HCT116 (cell line): ENCODE measurements around the gene NFKBIZ. TPM values are rescaled to one million over a fixed set of nuclear protein-coding genes. Genes with fewer than 3 reads are reported as not detected.

ENCODE experiments used
- ATAC-seq: fragments of 200-7000 bp; cut with Tn5 transposase; 2 replicates; pipeline ENCODE4 v1.9.1; 2020; ENCODE audit warnings: mild to moderate bottlenecking, moderate library complexity
- BruUV-seq: library from RNA; stranded (reverse); fragments of 400-500 nt; replicated peaks from 2 replicates; lab custom pipeline; 2021; lab: Mats Ljungman, UMichigan
- CTCF ChIA-PET: fragments of 300-600 bp; sonication (Branson Sonifier 250); formaldehyde crosslinking; loops from one replicate; lab custom pipeline; 2021; ENCODE audit warnings: antibody characterized with exemption; lab: Charles Lee
- POLR2A ChIA-PET: fragments of 300-600, 350-600 bp; sonication (Branson Sonifier 250); formaldehyde crosslinking; loops from one replicate; lab custom pipeline; 2021; ENCODE audit warnings: antibody characterized with exemption; lab: Charles Lee
- RAD21 ChIA-PET, 2 experiments: fragments of 300-600 bp; sonication (Branson Sonifier 250); formaldehyde crosslinking; loops; one replicate each; lab custom pipeline; 2023; ENCODE audit warnings: low total read pairs in 2 of 2; ENCODE audit not compliant: uncharacterized antibody in 2 of 2, unreplicated experiment in 2 of 2, low non-redundant PET in 1 of 2; lab: Charles Lee
- DNase-seq: peaks from one replicate; pipeline ENCODE4 v3.0.0-alpha.2; 2010; ENCODE audit warnings: low read depth, low spot score
- H2AFZ ChIP-seq: fragments of 200-600 bp; shearing (Covaris generic), sonication (generic); 2 replicates; pipeline ENCODE4 v1.6.1; 2017; ENCODE audit warnings: low read depth, mixed run types, mixed read lengths, antibody characterized with exemption, low read length; ENCODE audit not compliant: poor library complexity, severe bottlenecking
- H3K27ac ChIP-seq: 2 replicates; pipeline ENCODE4 v1.5.1; 2012; ENCODE audit warnings: low read depth, low read length
- H3K27me3 ChIP-seq: fragments of 200-600 bp; sonication (generic); 2 replicates; pipeline ENCODE4 v1.6.1; 2016; ENCODE audit warnings: mixed run types, low read length, mixed read lengths; ENCODE audit not compliant: insufficient read depth
- H3K36me3 ChIP-seq, 2 experiments: fragments of 200-500 bp in 1 of 2; fragments of 200-600 bp in 1 of 2; sonication (Bioruptor generic) in 1 of 2; sonication (generic) in 1 of 2; 2 replicates each; pipeline versions ENCODE4 v1.5.1 to v1.6.1; 2014 to 2016; ENCODE audit warnings: low read length in 2 of 2, inconsistent platforms in 1 of 2, mixed read lengths in 1 of 2, mixed run types in 1 of 2; ENCODE audit not compliant: insufficient read depth in 2 of 2, control insufficient read depth in 1 of 2
- H3K4me1 ChIP-seq, 2 experiments: fragments of 200-600 bp in 1 of 2; sonication (generic) in 1 of 2; 2 replicates each; pipeline versions ENCODE4 v1.5.1 to v1.6.1; 2012 to 2017; ENCODE audit warnings: low read length in 2 of 2, inconsistent platforms in 1 of 2, mild to moderate bottlenecking in 1 of 2, mixed read lengths in 1 of 2, mixed run types in 1 of 2, moderate library complexity in 1 of 2; ENCODE audit not compliant: insufficient read depth in 2 of 2, control insufficient read depth in 1 of 2
- H3K4me2 ChIP-seq: fragments of 200-600 bp; sonication (generic); 2 replicates; pipeline ENCODE4 v1.6.1; 2017; ENCODE audit warnings: mixed run types, low read length, mixed read lengths
- H3K4me3 ChIP-seq, 2 experiments: fragments of 200-600 bp in 1 of 2; sonication (generic) in 1 of 2; replicated peaks in 1 of 2; 2 replicates each; pipeline ENCODE4 v1.5.1; 2011 to 2016; ENCODE audit warnings: low read length in 2 of 2, control low read depth in 1 of 2, low read depth in 1 of 2, mild to moderate bottlenecking in 1 of 2, mixed read lengths in 1 of 2, mixed run types in 1 of 2
- H3K79me2 ChIP-seq: fragments of 200-600 bp; sonication (generic); 2 replicates; pipeline ENCODE4 v1.6.1; 2017; ENCODE audit warnings: mild to moderate bottlenecking, mixed run types, low read length, moderate library complexity, mixed read lengths; ENCODE audit not compliant: insufficient read depth
- H3K9ac ChIP-seq: fragments of 200-600 bp; sonication (generic); 2 replicates; pipeline ENCODE4 v1.6.1; 2016; ENCODE audit warnings: low read length, mixed read lengths
- H3K9me2 ChIP-seq: fragments of 200-600 bp; sonication (generic), shearing (Covaris generic); 2 replicates; pipeline ENCODE4 v1.6.1; 2017; ENCODE audit warnings: mixed run types, mild to moderate bottlenecking, moderate library complexity; ENCODE audit not compliant: insufficient read depth
- H3K9me3 ChIP-seq, 2 experiments: fragments of 200-500 bp in 1 of 2; fragments of 200-600 bp in 1 of 2; sonication (Bioruptor generic) in 1 of 2; sonication (generic) in 1 of 2; 2 replicates each; pipeline ENCODE4 v1.6.1; 2014 to 2017; ENCODE audit warnings: low read length in 2 of 2, mixed read lengths in 2 of 2, inconsistent platforms in 1 of 2, low read depth in 1 of 2, mild to moderate bottlenecking in 1 of 2, mixed run types in 1 of 2, moderate library complexity in 1 of 2; ENCODE audit not compliant: control insufficient read depth in 1 of 2, insufficient read depth in 1 of 2
- H4K20me1 ChIP-seq: fragments of 200-600 bp; sonication (generic), shearing (Covaris generic); 2 replicates; pipeline ENCODE4 v1.6.1; 2017; ENCODE audit warnings: mixed run types, mild to moderate bottlenecking, moderate library complexity; ENCODE audit not compliant: insufficient read depth
- CEBPB ChIP-seq: IDR thresholded peaks from 2 replicates; pipeline ENCODE4 v1.6.1; 2012; ENCODE audit warnings: low read depth
- CTCF ChIP-seq, 3 experiments: fragments of 200-600 bp in 1 of 3; sonication (generic) in 1 of 3; IDR thresholded peaks in 2 of 3; conservative IDR thresholded peaks in 1 of 3; 2 replicates each; pipeline ENCODE4 v1.5.1; 2012 to 2017; ENCODE audit warnings: low read depth in 2 of 3, low read length in 2 of 3, antibody characterized with exemption in 1 of 3, borderline replicate concordance in 1 of 3, control low read depth in 1 of 3, mild to moderate bottlenecking in 1 of 3, mixed read lengths in 1 of 3, mixed run types in 1 of 3, moderate library complexity in 1 of 3; ENCODE audit not compliant: insufficient read depth in 1 of 3
- ELF1 ChIP-seq: IDR thresholded peaks from 2 replicates; pipeline ENCODE4 v1.6.1; 2012; ENCODE audit warnings: low read depth, borderline replicate concordance
- RAD21 ChIP-seq: IDR thresholded peaks from 2 replicates; pipeline ENCODE4 v1.6.1; 2012; ENCODE audit warnings: low read depth, mild to moderate bottlenecking
- SIN3A ChIP-seq: IDR thresholded peaks from 2 replicates; pipeline ENCODE4 v1.6.1; 2012; ENCODE audit warnings: low read depth
- YY1 ChIP-seq: IDR thresholded peaks from 2 replicates; pipeline ENCODE4 v1.6.1; 2011; ENCODE audit warnings: low read length, low read depth, moderate library complexity, mild to moderate bottlenecking; ENCODE audit not compliant: insufficient replicate concordance; ENCODE audit errors: extremely low read depth
- ZBTB33 ChIP-seq: IDR thresholded peaks from 2 replicates; pipeline ENCODE4 v1.6.1; 2011; ENCODE audit warnings: mild to moderate bottlenecking, low read length, moderate library complexity; ENCODE audit not compliant: insufficient replicate concordance; ENCODE audit errors: extremely low read depth
- ZNF274 ChIP-seq: fragments of 200-500 bp; sonication (Bioruptor generic); IDR thresholded peaks from 2 replicates; pipeline ENCODE4 v1.6.1; 2014; ENCODE audit warnings: mild to moderate bottlenecking, low read depth, low read length, inconsistent platforms
- intact Hi-C: fragments of 100-400 bp; cut with micrococcal nuclease; formaldehyde crosslinking; loops from 2 replicates; pipeline ENCODE4 v1.10.0; 2022
- total RNA-seq: library from RNA; stranded (reverse); gene quantifications from one replicate; pipeline ENCODE4 v1.2.1, GENCODE V29; 2021; ENCODE audit not compliant: unreplicated experiment

NFKBIZ gene
- total RNA-seq, 1 experiment from 2014 or later = 12.2 TPM

GRCh38 chr3:101898752-101899169 lies 49.4 kb downstream of the NFKBIZ start:
- Histone ChIP-seq H3K9me3 (no peaks in the 10 kb centered on the region), H3K9me2 (no peaks in the 10 kb centered on the region), H3K9ac (no peak overlapping the region), H3K79me2 (no peaks in the 10 kb centered on the region), H3K27me3 (no peaks in the 10 kb centered on the region), H3K4me2 (no peak overlapping the region), H3K4me1 (peaks cover 0 to 3% of the 10 kb centered on the region in 2 experiments; a peak in 1 of 4 replicates), H3K27ac (no peak overlapping the region), H3K36me3 (no peaks in the 10 kb centered on the region), H3K4me3 (no peak overlapping the region), H4K20me1 (no peaks in the 10 kb centered on the region), H2AFZ (no peak overlapping the region)
- POLR2A ChIA-PET = interaction anchor here (1.6 kb wide), 1 partner anchor 50 kb away, joined by 4 read pairs; the partner anchor contains the start of gene NFKBIZ
- DNase-seq (no peak), ATAC-seq (no peak)
- no TSS peak for BruUV-seq
- RAD21 ChIA-PET = no interaction called here
- intact Hi-C loops = no loop called here
- TF ChIP-seq ZBTB33 (no peak), SIN3A (no peak), RAD21 (no peak), ELF1 (no peak), CEBPB (no peak), ZNF274 (no peak)
- CTCF ChIA-PET = no interaction called here

- intact Hi-C loops = no loop called here
- Histone ChIP-seq H3K36me3 (no peaks in the 10 kb centered on the region), H3K9me3 (no peaks in the 10 kb centered on the region), H3K9me2 (no peaks in the 10 kb centered on the region), H2AFZ (no peak overlapping the region), H3K4me3 (no peak overlapping the region), H3K4me2 (no peak overlapping the region), H3K27me3 (no peaks in the 10 kb centered on the region), H3K9ac (no peak overlapping the region), H3K27ac (no peak overlapping the region), H3K4me1 (peaks cover 0 to 3% of the 10 kb centered on the region in 2 experiments; a peak in 1 of 4 replicates), H3K79me2 (no peaks in the 10 kb centered on the region), H4K20me1 (no peaks in the 10 kb centered on the region)
- CTCF ChIA-PET = no interaction called here
- DNase-seq (no peak), ATAC-seq (no peak)
- RAD21 ChIA-PET = no interaction called here
- TF ChIP-seq YY1 (no peak), CTCF (IDR thresholded peaks at IDR 0.05 in 2 of 3, conservative IDR thresholded peaks at IDR 0.05 in 1 of 3; ENCODE audit: borderline replicate concordance in 1 of 3, insufficient read depth in 1 of 3, low read depth in 2 of 3, low read length in 2 of 3) (no peak)
- POLR2A ChIA-PET = interaction anchor here (1.5 to 1.6 kb wide), 2 partner anchors 51 to 70 kb away, joined by 3 to 4 read pairs; partner anchors contain the start of gene NFKBIZ
- BruUV-seq = no TSS peak
These were observed 51.0 kb downstream of the NFKBIZ start for GRCh38 chr3:101900316-101900715.
